NCI-H2171 (cell line): Measurements from ENCODE around the gene MAP6D1.
"Not testable (repeated sequence)": the region's sequence is repeated elsewhere in the genome, so short reads cannot be mapped to it uniquely, and the experiment has no call there.

Source experiments
- DNase-seq: peaks from one replicate; lab custom pipeline; 2025; lab: John Stamatoyannopoulos, UW

MAP6D1 gene

DNA sequence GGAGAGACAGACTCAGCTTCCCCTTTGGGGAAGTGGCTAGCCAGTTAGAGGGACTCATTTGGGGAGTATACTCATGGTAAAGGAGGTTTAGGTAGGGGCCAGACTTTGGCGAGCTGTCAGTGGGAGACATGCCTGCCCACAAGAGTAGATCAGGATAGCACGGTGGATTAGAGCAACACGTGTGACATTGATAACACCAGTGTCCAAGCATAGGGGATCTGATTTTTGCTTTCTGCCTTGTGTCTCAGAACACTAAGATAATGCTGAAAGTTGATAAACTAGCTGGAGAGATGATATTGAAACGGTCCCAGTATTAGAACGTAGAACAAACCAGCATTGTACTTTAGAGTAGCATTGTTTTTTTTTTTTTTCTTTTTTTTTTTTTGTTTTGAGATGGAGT, 25.9 kb downstream of the MAP6D1 start:
- DNase-seq = no peak

DNA sequence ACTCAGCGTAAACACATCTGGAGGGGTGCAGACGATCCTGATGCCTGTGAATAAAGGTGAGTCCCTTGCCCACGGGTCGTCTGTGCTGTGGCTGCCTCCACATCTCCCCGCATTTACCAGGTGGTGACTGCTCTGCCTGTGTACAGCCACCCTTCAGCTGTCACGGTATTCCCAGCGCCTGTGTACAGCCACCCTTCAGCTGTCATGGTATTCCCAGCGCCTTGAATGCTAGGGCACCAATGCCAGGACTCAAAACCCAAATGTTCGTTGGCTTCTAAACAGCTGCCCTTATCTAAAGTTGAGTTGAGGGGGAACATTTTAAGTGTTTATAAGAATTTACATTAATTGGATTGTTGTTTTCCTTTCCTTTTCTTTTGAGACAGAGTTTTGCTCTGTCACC, 27.4 kb downstream of the MAP6D1 start:
- no peak for DNase-seq

DNA sequence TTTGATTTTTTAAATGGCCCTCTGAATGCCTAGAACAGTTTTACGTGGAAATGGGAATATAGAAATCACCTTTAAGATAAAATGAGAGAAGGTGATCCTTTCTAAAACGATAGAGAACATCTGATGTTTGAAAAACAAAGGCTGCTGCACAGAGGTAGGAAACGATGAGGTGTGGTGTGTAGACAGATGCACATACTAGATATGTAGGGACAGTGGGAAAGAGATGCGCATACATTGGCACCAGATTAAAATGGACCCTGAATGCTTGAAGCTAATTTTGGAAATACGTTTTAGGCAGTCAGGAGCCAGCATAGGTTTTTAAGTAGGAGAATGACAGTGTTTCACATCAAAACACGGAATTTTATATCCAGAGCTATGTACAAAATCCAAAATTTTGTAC, 29.0 kb downstream of the MAP6D1 start:
- DNase-seq = no peak

DNA sequence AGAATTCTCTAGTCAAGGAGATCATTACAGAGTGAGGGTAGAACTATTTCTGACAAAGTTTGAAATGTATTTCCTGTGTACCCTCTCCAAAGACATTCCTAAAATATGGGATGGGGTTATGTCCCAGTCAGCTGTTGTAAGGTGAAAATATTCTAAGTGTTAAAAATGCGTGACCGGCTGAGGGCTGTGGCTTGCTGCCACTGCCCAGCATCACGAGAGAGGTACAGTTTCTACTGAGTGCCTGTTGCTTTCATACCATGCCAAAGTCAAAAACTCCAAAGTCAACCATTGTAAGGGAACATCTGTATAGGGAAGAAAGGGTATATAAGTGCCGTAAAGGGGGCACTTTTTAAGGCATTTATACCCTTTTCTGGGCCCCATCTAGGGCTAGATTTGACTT, 30.9 kb downstream of the MAP6D1 start:
- no peak for DNase-seq

DNA sequence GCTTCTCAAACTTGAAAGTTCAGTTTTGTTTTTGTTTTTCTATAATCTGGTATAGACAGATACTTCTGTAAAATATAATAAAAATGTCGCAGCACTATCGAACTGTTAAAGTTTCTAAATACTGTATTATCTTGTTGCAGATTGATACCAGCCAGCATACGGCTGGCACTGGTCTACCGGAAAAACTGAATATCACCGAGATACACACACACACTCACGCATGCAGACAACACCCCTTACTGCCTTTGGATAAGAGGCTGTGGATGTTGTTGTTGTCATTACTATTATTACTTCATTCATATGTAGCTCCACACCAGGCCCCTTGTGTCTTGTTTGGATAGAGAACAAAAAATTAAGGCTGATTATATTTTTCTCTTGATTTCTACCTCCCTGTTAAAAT, 32.4 kb downstream of the MAP6D1 start:
- DNase-seq = no peak

DNA sequence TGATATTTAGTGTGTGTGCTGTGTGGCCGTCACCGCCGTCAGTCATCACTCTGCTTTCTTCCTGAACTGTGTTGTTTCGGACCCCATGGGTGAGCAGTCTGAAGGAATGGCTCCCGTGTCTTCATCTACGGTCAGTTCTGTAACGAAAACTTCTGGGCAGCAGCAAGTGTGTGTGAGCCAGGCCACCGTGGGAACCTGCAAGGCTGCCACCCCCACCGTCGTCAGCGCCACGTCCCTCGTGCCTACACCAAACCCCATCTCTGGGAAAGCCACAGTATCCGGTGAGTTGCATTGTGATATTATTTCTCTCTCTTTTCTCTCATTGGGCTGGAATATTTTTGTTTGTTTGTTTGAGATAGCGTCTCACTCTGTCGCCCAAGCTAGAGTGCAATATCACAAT, 34.7 kb downstream of the MAP6D1 start:
- DNase-seq = no peak

DNA sequence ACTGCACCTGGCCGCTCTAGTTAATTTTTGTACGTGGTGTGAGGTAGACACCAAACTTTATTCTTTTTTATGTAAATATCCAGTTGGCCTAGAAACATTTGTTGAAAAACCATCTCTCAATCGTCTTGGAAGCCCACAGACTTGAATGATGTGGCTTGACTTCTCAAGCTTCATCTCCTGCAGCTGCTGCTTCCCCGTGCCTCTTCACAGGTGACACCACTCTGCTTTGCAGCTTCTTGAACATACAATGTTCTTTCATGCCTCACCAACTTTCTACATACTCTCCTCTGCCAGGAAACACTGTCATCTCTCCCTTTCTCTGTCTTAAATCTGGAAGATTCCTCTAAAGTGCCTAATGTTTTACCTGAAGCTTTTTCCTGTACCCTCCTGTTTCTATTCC, 35.6 kb downstream of the MAP6D1 start:
- DNase-seq = no peak

DNA sequence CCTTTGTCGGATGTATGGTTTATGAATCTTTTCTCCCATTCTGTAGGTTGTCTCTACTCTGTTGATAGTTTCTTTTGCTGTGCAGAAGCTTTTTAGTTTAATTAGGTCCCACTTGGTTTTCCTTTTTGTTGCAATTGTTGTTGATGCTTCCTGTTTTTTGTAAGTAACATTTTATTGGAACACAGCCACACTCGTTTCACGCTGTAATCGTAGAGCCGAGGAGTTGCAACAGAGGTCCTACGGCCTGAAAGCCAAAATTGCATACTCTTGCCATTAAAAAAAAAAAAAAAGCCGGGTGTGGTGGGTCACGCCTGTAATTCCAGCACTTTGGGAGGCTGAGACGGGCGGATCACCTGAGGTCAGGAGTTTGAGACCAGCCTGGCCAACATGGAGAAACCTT, 40.9 kb downstream of the MAP6D1 start:
- DNase-seq = not testable (repeated sequence)

DNA sequence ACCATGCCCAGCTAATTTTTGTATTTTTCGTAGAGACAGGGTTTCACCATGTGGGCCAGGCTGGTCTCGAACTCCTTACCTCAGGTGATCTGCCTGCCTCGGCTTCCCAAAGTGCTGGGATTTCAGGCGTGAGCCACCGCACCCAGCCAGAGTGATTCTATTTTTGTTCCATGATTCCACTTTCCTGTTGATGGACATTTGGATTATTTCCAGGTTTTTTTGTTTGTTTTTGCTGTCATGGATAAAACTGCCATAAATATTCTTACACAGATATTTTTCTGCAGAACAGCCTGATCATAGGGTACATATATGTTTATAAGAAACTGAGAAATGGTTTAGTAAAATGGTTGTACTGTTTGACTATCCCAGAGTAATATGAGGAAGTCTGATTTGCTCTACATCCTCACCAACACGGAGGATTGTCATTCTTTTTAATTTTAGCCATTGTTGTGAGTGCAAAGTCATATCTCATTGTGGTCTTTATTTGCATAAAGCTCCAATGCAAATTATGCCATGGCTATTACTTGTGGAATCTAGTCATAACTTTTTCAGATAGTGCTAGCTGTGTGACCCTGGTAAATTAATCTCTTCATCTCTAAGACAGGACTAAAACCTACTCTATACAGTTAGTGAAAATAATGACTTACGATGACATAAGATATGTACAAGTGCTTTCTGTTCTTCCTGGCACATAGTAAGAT, 42.7 kb downstream of the MAP6D1 start:
- DNase-seq = no peak

DNA sequence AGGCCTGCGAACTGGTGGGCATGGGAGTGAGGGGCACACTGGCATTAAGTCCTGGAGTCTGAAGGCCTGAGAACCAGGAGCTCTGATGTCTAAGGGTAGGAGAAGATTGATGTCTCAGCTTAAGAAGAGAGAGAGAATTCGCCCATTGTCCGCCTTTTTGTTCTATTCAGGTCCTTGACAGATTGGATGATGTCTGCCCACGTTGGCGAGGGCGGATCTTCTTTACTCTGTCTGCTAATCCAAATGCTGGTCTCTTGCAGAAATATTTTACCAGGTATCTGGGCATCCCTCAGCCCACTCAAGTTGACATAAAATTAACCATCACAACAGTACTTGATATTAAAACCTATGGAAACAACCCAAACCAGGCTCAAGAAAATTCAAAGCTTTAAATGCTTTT, 44.1 kb downstream of the MAP6D1 start:
- DNase-seq = no peak

DNA sequence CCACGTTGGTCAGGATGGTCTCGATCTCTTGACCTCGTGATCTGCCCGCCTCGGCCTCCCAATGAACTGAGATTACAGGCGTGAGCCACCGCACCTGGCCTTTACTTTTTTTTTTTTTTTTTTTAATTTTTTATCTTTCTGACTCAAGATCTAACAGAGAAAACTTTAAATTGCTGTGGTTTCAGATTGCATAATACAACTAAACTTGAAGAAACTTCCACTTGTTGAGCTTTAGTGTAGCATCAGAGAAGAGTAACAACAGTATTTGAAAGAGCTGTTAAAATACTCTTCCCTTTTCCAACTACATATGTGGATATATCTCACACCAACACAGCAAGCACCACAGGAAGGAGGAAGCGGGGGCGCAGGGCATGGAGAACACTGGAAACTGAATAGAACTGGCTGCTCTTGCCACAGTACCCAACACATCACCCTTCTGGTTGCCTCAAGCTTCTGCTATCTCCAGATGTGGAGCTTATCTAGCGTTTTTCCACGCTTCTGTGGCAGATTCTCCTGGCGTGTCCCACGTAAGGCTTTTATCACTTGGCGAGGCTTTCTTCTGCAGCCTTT, 45.4 kb downstream of the MAP6D1 start:
- DNase-seq = no peak

DNA sequence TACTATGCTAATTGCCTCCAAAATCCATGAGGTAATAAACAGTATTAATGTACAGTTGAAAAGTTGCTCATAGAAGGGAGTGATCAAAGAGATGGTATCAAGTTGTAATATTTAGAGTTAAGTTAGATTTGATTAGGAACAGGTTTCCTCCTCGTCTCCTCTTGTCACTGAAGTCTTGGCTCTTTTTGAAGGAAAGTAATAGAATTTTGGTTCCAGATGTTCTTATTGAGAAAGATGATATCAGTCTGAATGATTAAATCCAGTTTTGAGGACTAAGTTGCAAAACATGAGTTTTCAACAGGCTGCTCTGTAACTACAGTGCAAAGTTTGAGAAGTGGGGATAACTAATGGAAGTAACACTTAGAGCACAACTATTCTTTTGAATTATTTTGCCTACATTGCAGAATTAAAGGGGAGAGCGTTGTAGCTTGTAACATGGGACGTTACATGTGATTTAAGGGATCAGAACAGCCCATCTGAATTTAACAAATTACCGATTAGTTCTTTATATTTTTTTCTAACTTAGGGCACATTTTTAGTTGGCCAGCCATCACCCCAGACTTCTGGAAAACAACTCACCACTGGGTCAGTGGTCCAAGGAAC, 48.3 kb downstream of the MAP6D1 start:
- no peak for DNase-seq

DNA sequence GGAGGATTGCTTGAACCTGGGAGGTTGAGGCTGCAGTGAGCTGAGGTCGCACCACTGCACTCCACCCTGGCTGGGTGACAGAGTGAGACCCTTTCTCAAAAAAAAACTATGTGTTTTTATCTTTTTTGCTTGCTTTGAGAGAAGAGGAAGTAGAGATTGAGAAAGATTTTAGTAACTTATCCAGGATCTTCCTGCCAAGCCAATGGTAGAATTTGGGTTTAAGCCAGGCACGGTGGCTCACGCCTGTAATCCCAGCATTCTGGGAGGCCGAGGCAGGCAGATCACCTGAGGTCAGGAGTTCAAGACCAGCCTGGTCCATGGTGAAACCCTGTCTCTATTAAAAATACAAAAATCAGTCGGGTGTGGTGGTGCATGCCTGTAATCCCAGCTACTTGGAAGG, 48.9 kb downstream of the MAP6D1 start:
- not testable (repeated sequence) for DNase-seq

DNA sequence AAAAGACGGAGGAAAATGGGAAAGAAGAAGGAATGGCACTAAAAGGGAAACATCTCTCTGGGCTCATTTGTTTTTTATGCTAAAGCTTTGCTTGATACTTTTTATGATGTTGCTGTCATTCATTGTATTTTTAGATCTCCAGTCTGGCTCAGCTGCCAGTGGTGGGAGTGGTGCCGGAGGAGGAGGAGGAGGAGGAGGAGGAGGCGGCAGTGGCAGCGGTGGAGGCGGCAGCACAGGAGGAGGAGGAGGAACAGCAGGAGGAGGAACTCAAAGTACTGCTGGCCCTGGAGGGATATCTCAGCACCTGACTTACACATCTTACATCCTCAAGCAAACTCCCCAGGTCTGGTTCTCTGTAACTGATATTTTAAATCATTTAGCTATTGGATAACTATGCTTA, 49.6 kb downstream of the MAP6D1 start:
- no peak for DNase-seq

DNA sequence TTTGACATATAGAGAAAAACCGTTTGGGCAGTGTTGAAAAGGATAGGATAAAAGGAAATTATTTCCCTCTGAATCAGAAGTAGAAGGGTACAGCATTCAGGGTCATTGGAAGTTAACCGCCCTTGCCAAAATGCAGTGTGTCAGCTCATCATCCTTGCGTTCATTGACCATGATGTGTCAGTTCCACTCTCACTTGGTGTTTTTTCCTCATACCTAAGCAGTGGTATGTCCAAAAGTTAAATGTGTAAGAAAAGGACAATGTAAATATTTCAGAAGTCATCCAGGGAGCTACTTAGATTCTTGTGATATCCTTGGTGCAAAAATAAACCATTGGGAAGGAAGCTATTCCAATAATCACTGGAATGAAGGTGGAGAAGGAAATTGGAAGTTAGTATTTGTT, 50.7 kb downstream of the MAP6D1 start:
- no peak for DNase-seq

DNA sequence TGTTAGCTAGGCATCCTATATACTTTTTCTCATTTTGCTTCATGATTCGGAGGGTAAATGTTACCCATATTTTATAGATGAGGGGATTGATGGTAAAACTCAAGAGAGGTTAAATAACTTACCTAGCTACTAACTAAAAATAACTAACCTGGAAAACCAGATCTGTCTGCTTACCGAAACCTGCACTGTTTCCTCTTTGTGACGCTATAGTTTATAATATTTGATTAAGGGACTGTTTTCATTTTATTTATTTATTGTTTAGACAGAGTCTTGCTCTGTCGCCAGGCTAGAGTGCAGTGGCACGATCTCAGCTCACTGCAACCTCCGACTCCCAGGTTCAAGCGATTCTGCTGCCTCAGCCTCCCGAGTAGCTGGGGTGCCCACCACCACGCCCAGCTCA, 55.9 kb downstream of the MAP6D1 start:
- no peak for DNase-seq

DNA sequence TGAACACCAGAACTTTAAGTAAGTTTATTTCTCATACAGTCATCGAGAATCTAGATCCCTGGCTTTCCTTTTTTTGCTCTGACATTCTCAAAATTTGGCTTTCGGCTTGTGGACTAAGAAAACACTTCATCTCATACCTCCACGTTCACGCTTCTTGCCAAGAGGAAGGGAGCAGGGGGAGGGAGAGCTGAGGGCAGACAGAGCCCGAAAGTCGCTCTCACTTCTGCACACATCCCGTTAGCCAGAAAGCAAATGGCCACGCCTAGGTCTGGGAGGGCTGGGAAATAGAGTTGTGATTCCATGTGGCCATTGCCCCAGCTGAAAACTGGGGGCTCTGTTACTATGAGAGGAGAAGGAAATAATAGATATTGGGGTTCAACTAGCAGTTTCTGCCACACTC, 57.3 kb downstream of the MAP6D1 start:
- DNase-seq = no peak

DNA sequence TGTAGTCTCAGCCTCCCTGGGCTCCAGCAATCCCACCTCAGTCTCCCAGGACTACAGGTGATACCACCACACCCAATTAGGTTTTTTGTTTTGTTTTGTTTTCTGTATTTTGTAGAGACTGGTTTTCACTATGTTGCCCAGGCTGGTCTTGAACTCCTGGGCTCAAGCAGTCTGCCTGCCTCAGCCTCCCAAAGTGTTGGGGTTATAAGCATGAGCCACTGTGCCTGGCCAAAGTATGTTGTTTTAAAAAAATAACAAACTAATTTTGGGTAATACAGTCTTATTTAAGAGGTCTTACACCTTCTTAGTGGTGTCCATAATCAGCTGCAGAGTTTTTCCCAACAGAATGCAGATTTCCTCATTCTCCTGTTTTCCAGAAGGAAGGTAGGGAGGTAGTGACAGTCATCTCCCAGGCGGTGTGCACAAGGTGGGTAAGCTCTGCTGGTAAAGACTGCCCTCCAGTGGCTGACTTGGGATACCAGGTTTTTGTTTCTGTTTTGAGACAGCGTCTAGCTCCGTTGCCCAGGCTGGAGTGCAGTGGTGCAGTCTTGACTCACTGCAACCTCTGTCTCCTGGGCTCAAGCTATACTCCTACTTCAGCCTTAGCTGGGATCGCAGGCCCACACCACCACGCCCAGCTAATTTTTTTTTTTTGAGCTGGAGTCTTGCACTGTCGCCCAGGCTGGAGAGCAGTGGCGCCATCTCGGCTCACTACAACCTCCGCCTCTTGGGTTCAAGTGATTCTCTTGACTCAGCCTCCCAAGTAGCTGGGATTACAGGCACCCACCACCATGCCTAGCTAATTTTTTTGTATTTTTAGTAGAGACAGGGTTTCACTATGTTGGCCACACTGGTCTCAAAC, 58.4 kb downstream of the MAP6D1 start:
- peak; percentile 39 for DNase-seq

DNA sequence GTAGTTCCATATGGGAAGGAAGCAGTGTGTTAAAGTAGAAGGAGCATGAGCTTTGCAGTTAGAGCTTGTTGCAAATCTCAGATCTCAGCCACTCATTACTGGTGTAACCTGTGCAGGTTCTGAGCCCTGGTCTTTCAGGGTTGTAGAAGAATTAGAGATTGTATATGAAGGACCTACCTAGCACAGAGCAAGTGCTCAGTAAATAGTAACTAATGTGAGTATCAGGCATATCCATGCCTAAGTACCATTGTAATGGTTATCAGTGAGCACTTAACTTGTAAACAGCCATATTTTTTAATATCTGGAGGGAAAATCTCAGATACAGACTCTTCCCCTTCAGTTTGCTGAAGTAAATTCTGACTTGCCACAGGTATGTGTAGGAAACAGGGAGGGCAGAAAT, 59.3 kb downstream of the MAP6D1 start:
- DNase-seq = no peak
